ENCODE measurements around the gene TSGA10IP. TPM values are rescaled to one million over a fixed set of nuclear protein-coding genes. Genes with fewer than 3 reads are reported as not detected.

Gene TSGA10IP
- not detected for total RNA-seq

DNA sequence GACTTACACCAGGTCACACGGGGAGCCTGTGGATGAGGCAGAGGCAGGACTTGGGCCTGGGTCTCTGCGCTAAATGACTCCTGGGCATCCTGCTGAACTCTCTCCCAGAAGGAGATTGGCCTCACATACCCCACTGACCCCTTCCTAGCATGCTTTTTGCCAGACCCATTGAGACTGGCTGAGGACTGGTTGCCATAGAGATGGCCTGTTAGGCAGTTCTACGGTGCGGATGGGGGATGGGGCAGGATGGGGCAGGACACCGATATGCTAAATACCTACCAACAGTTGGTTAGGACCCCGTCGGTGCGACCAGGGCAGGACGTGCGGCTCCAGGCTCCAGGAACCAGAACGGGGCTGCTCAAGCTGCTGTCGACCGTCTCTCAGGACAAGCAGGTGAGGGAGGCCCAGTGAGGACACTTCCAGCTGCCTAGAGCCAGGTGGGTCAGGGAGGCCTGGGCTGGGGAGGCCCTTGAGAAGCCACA, at the start of gene TSGA10IP:
Gene TSGA10IP (plus strand): TSS at position 51 of the 482 bp plus-strand sequence. CDS start 196 bp downstream, at position 247.
- TF ChIP-seq POLR2A (IDR thresholded peaks at IDR 0.05) = no peak
- TF ChIP-seq, protein P1, sequence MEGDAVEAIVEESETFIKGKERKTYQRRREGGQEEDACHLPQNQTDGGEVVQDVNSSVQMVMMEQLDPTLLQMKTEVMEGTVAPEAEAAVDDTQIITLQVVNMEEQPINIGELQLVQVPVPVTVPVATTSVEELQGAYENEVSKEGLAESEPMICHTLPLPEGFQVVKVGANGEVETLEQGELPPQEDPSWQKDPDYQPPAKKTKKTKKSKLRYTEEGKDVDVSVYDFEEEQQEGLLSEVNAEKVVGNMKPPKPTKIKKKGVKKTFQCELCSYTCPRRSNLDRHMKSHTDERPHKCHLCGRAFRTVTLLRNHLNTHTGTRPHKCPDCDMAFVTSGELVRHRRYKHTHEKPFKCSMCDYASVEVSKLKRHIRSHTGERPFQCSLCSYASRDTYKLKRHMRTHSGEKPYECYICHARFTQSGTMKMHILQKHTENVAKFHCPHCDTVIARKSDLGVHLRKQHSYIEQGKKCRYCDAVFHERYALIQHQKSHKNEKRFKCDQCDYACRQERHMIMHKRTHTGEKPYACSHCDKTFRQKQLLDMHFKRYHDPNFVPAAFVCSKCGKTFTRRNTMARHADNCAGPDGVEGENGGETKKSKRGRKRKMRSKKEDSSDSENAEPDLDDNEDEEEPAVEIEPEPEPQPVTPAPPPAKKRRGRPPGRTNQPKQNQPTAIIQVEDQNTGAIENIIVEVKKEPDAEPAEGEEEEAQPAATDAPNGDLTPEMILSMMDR (IDR thresholded peaks at IDR 0.05) = no peak
- intact Hi-C loops (cut with DNase I; ENCODE audit: low total_unique reads) = no loop called here
- WGBS, 2 donors = 67 to 72% methylated on average over 12 to 13 of the region's 13 CpGs
- DNase-seq (ENCODE audit: low spot score in 2 of 2) = no peak
- H3K4me3 ChIP-seq (ENCODE audit: low read depth, poor library complexity, severe bottlenecking) = no peak within 1 kb of the TSS

DNA sequence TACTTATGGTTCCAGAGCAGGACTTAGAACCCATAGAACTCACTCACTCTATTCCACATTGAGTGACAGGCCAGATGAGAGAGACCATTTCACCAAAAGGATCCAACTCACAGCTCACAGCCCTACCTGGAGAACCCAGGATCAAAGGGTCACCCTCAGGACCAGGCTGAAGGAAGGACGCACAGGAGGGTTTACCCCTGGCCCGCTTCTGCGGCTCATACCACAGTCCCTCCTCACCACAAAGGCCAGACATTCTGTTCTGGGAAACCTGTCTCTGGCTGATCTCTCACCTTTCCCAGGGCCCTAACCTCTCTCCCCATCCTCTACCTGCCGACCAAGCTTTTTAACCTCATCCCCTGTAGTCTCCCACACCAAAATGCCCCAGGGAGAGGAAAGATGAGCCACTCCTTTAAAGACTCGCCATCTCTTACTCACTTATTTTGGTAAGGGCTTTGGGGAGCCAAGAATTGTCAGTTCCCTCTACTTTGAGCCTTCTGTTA, 49.7 kb upstream of the TSGA10IP start:
- H3K4me3 ChIP-seq (ENCODE audit: low read depth, poor library complexity, severe bottlenecking) = no peak overlapping the region
- 81 to 86% methylated on average over 5 of the region's 5 CpGs for WGBS, 2 donors
- intact Hi-C loops (cut with DNase I; ENCODE audit: low total_unique reads) = no loop called here
- TF ChIP-seq POLR2A (IDR thresholded peaks at IDR 0.05) = no peak
- TF ChIP-seq, protein P1 (IDR thresholded peaks at IDR 0.05) = no peak
- no peak for DNase-seq (ENCODE audit: low spot score in 2 of 2)

DNA sequence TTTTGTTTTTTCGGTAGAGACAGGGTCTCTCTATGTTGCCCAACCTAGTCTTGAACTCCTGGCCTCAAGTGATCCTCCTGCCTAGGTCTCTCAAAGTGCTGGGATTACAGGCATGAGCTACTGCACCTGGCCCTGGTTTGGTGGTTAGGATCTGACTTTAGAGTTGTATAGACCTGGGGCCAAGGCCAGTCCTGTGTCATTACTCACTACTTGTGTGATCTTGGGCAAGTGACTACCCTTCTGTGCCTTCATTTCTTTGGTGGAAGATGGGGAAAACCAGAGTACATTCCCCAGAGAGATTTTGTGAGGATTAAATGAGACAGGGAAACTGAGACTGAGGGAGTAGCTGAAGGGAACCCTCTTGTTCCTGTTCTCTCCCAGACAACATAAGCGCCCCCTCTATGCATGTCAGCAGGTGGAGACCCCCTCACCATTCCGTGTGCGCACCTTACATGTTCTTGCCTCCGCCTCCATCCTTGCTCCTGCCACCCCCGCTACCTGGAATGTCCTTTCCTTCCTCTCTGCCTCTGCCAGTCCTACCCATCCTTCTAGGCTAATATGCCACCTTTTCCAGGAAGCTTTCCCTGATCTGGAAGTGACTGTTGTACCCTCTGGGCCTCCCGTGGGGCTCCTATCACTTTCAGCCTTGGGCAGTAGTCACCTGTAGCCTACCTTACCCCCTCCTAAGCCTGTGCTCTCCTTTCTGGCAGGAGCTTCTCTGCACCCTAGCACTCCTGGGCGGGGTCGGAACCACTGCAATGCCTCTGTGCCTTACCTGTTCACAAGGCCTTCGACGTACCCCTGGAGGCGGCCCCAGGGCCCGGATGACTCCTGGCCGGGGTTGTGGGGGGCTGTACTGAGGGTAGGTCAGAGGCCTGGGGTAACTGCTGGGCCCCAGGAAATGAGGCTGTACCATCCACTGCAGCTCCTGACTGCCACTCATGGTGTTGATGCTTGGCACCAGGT, 49.0 kb upstream of the TSGA10IP start:
- 86 to 93% methylated on average over 14 of the region's 14 CpGs for WGBS, 2 donors
- intact Hi-C loops (cut with DNase I; ENCODE audit: low total_unique reads) = no loop called here
- no peak for TF ChIP-seq POLR2A (IDR thresholded peaks at IDR 0.05)
- TF ChIP-seq, protein P1 (IDR thresholded peaks at IDR 0.05) = no peak

DNA sequence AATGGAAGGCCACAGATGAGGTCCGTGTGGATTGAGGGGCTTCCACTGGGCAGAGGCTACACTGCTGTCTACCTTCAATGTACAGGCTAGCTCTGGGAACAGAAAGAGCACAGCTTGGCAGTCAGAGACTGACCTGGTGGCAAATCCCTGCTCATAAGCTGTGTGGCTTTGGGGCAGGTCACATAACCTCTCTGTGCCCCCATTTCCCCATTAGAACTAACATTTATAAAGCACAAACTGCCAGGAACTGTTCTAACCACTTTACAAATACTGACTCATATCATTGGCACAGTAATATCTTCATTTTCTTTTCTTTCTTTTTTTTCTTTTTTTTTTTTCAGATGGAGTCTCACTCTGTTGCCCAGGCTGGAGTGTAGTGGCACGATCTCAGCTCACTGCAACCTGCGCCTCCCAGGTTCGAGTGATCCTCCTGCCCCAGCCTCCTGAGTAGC, 48.2 kb upstream of the TSGA10IP start:
- intact Hi-C loops (cut with DNase I; ENCODE audit: low total_unique reads) = no loop called here
- TF ChIP-seq, protein P1 (IDR thresholded peaks at IDR 0.05) = no peak
- TF ChIP-seq POLR2A (IDR thresholded peaks at IDR 0.05) = no peak
- 78 to 81% methylated on average over 4 of the region's 4 CpGs for WGBS, 2 donors

More for the DNA sequence above, 49.0 kb upstream of the TSGA10IP start:
- no peak for DNase-seq (ENCODE audit: low spot score in 2 of 2)
- H3K4me3 ChIP-seq (ENCODE audit: low read depth, poor library complexity, severe bottlenecking) = no peak overlapping the region

DNA sequence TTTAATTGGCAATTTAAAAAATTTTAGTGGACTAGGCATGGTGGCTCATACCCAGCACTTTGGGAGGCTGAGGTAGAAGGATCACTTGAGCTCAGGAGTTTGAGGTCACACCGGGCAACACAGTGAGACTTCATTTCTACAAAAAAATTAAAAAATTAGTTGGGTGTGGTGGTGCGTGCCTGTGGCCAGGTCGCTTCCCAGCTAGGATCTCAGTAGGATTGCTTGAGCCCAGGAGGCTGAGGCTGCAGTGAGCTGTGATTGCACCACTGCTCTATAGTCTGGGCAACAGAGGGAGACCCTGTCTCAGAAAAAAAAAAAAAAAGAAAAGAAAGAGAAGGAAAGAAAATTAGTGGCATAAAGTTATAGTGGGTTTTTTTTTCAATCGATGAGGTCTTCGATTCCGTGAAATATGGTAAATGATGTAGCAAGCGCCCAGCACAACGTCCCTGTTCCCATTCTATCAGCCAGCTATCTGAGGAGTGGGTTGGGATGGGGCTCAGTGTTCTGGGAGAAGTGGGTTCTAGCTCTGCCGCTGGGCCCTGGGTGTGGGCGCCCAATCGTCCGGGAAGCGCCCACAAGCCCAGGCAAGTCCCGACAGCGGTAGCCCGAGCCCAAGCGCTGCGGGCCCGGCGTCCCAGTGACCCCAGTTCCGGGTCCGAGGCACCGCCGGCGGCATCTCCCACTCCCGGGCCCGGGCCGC, 46.5 kb upstream of the TSGA10IP start:
- intact Hi-C loops (cut with DNase I; ENCODE audit: low total_unique reads) = no loop called here
- TF ChIP-seq, protein P1 (IDR thresholded peaks at IDR 0.05) = no peak
- no peak for TF ChIP-seq POLR2A (IDR thresholded peaks at IDR 0.05)
- H3K4me3 ChIP-seq (ENCODE audit: low read depth, poor library complexity, severe bottlenecking) = no peak overlapping the region
- WGBS, 2 donors = 28 to 77% methylated on average over 8 to 23 of the region's 28 CpGs
- no peak for DNase-seq (ENCODE audit: low spot score in 2 of 2)

More for the DNA sequence above, 48.2 kb upstream of the TSGA10IP start:
- DNase-seq (ENCODE audit: low spot score in 2 of 2) = no peak
- no peak overlapping the region for H3K4me3 ChIP-seq (ENCODE audit: low read depth, poor library complexity, severe bottlenecking)
